WTC11 (cell line): ENCODE results near the gene GALNT9. TPM values are rescaled to one million over a fixed set of nuclear protein-coding genes. Genes with fewer than 3 reads are reported as not detected.

ENCODE experiments used
- ATAC-seq: fragments of 200-7000 bp; cut with Tn5 transposase; 2 replicates; pipeline ENCODE4 v1.10.0; 2021; ENCODE audit warnings: mild to moderate bottlenecking, moderate library complexity
- CTCF ChIA-PET: fragments of 300-600 bp; sonication (Branson Sonifier 250); formaldehyde crosslinking; loops from one replicate; lab custom pipeline; 2021; ENCODE audit warnings: antibody characterized with exemption; lab: Charles Lee
- POLR2A ChIA-PET: fragments of 350-600 bp; sonication (Branson Sonifier 250); formaldehyde crosslinking; loops from one replicate; lab custom pipeline; 2021; ENCODE audit warnings: antibody characterized with exemption; lab: Charles Lee
- DNase-seq: peaks from one replicate; pipeline ENCODE4 v3.0.0; 2021; ENCODE audit warnings: low spot score
- H3K27ac Mint-ChIP-seq: 2 replicates; pipeline ENCODE4 v1.8.0; 2021; ENCODE audit warnings: mixed read lengths
- H3K27me3 Mint-ChIP-seq: 2 replicates; pipeline ENCODE4 v1.8.0; 2021; ENCODE audit warnings: low read depth, mild to moderate bottlenecking, moderate library complexity, mixed read lengths
- H3K36me3 Mint-ChIP-seq: 2 replicates; pipeline ENCODE4 v1.8.0; 2021; ENCODE audit warnings: mixed read lengths
- H3K4me1 Mint-ChIP-seq: 2 replicates; pipeline ENCODE4 v1.8.0; 2022; ENCODE audit warnings: mixed read lengths
- H3K4me3 Mint-ChIP-seq: 2 replicates; pipeline ENCODE4 v1.8.0; 2021; ENCODE audit warnings: mild to moderate bottlenecking, moderate library complexity, mixed read lengths
- H3K9me3 Mint-ChIP-seq: 2 replicates; pipeline ENCODE4 v1.8.0; 2021; ENCODE audit warnings: mixed read lengths
- CREB1 ChIP-seq: sonication (generic); formaldehyde crosslinking; IDR thresholded peaks from 2 replicates; pipeline ENCODE4 v1.8.0; 2023; ENCODE audit warnings: mild to moderate bottlenecking, missing genetic modification reagents
- EMX1 ChIP-seq: fragments of 250-450 bp; sonication (Bioruptor Pico); IDR thresholded peaks from 2 replicates; pipeline ENCODE4 v1.8.0; 2021; ENCODE audit warnings: mild to moderate bottlenecking
- FOXK1 ChIP-seq: sonication (generic); formaldehyde crosslinking; IDR thresholded peaks from 2 replicates; pipeline ENCODE4 v1.8.0; 2022; ENCODE audit warnings: mild to moderate bottlenecking, moderate library complexity, missing genetic modification reagents
- NR1H2 ChIP-seq: sonication (generic); formaldehyde crosslinking; IDR thresholded peaks from 2 replicates; pipeline ENCODE4 v1.9.0; 2021; ENCODE audit warnings: mild to moderate bottlenecking, moderate library complexity, missing genetic modification reagents
- PRRX2 ChIP-seq: fragments of 250-450 bp; sonication (Bioruptor Pico); IDR thresholded peaks from 2 replicates; pipeline ENCODE4 v1.8.0; 2021; ENCODE audit warnings: mild to moderate bottlenecking
- ZBTB21 ChIP-seq: sonication (generic); formaldehyde crosslinking; IDR thresholded peaks from 2 replicates; pipeline ENCODE4 v1.8.1; 2023; ENCODE audit warnings: mild to moderate bottlenecking, missing genetic modification reagents, borderline replicate concordance
- ZNF671 ChIP-seq: fragments of 250-450 bp; sonication (Bioruptor Pico); IDR thresholded peaks from 2 replicates; pipeline ENCODE4 v1.8.0; 2021; ENCODE audit warnings: mild to moderate bottlenecking
- total RNA-seq: library from RNA; stranded (reverse); gene quantifications from 3 replicates; pipeline ENCODE4 v1.2.3, GENCODE V29; 2021
- TF ChIP-seq, protein P1 (sequence below): fragments of 250-450 bp; sonication (Bioruptor Pico); conservative IDR thresholded peaks from 2 replicates; pipeline ENCODE4 v1.9.0; 2021; ENCODE audit warnings: mild to moderate bottlenecking
- TF ChIP-seq, protein P2 (sequence below): sonication (generic); formaldehyde crosslinking; IDR thresholded peaks from 2 replicates; pipeline ENCODE4 v1.8.0; 2022; ENCODE audit warnings: mild to moderate bottlenecking, missing genetic modification reagents
- TF ChIP-seq, protein P3 (sequence below): sonication (generic); formaldehyde crosslinking; IDR thresholded peaks from 2 replicates; pipeline ENCODE4 v1.8.1; 2023; ENCODE audit warnings: mild to moderate bottlenecking, missing genetic modification reagents
- TF ChIP-seq, protein P4 (sequence below): sonication (generic); formaldehyde crosslinking; IDR thresholded peaks from 2 replicates; pipeline ENCODE4 v1.8.0; 2022; ENCODE audit warnings: mild to moderate bottlenecking, missing genetic modification reagents
- TF ChIP-seq, protein P5 (sequence below): sonication (generic); formaldehyde crosslinking; IDR thresholded peaks from 2 replicates; pipeline ENCODE4 v1.8.0; 2023; ENCODE audit warnings: missing genetic modification reagents, mild to moderate bottlenecking, borderline replicate concordance
- TF ChIP-seq, protein P6 (sequence below): sonication (generic); formaldehyde crosslinking; conservative IDR thresholded peaks from 2 replicates; pipeline ENCODE4 v1.8.1; 2022; ENCODE audit warnings: mild to moderate bottlenecking, missing genetic modification reagents
- TF ChIP-seq, protein P7 (sequence below): sonication (generic); formaldehyde crosslinking; IDR thresholded peaks from 2 replicates; pipeline ENCODE4 v1.8.0; 2022; ENCODE audit warnings: missing genetic modification reagents

GALNT9 gene
- total RNA-seq, 1 experiment from 2014 or later: 0.90 TPM

DNA sequence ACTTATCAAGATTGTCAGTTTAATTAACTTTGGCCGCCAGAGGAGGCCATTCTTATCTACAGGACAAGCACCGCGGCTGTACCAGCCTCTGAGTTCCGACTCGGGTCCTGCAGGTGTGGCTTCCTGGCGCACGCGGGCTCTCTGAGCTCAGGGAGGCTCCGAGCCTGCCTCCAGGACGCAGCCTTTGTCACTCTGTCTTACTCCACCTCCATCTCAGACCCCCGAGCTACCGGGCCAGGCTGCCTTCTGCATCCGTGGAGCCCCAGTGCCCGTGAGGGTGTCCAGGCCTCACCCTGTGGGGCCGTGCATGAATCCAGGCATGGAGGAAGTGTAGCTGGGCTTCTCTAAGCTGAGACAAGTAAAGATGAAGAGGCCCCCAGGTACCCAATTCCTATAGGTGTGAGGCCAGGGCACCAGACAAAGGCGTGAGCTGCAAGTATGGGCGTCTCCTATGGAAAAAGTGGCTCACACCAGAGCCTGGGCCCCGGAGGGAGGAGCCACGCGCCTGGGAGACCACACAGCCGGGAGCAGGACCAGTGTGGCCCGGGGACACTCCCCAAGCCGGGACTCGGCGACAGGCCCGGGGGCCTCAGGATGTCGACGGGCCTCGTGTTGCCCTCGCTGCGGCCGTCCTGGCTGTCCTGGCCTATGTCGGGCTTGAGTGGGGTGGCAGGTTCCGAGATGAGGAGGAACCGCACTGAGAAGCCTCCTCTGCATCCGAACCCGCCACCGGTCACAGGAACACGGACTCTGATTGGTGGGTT, 142.3 kb downstream of the GALNT9 start:
- DNase-seq (no peak), ATAC-seq (no peak)
- Mint-ChIP-seq H3K27me3 (peaks cover 74% of the 10 kb centered on the region), H3K9me3 (peaks cover 6% of the 10 kb centered on the region), H3K27ac (no peak overlapping the region), H3K4me1 (peaks cover 7% of the 10 kb centered on the region), H3K36me3 (no peaks in the 10 kb centered on the region), H3K4me3 (no peak overlapping the region)
- CTCF ChIA-PET: interaction anchor here (0.7 to 2.2 kb wide), 6 partner anchors 18 to 228 kb away, joined by 4 to 6 read pairs (median 4); no protein-coding TSS in a partner anchor
- POLR2A ChIA-PET: no interaction called here
- TF ChIP-seq, protein P1, sequence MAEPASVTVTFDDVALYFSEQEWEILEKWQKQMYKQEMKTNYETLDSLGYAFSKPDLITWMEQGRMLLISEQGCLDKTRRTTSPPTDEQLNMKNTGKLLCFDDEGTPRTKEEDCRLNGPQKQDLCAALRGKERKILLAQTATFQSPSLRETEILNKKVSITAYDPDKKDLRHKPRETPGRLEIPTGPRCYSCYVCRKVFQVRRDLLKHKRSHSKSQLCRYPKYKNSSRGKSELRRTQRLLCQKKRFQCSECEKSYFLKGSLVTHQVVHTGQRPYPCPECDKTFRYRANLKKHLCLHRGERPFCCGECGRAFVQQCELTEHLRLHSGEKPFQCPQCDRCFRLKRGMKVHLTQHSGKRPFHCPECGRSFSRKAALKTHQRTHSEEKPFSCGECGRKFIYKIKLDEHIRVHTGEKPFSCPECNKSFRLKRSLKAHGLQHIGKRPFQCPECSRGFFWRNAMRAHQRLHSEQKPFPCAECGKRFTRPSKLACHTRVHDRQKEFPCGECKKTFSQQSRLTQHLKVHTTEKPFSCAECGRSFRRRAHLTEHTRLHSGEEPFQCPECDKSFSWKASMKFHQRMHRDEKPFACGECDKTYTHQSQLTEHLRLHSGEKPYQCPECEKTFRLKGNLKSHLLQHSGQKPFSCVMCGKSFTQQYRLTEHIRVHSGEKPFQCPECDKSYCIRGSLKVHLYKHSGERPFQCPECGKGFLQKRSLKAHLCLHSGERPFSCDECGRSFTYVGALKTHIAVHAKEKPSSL (CRISPR knock-in tag): no peak
- TF ChIP-seq EMX1 (CRISPR knock-in tag): no peak
- TF ChIP-seq, protein P2, sequence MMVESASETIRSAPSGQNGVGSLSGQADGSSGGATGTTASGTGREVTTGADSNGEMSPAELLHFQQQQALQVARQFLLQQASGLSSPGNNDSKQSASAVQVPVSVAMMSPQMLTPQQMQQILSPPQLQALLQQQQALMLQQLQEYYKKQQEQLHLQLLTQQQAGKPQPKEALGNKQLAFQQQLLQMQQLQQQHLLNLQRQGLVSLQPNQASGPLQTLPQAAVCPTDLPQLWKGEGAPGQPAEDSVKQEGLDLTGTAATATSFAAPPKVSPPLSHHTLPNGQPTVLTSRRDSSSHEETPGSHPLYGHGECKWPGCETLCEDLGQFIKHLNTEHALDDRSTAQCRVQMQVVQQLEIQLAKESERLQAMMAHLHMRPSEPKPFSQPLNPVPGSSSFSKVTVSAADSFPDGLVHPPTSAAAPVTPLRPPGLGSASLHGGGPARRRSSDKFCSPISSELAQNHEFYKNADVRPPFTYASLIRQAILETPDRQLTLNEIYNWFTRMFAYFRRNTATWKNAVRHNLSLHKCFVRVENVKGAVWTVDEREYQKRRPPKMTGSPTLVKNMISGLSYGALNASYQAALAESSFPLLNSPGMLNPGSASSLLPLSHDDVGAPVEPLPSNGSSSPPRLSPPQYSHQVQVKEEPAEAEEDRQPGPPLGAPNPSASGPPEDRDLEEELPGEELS (CRISPR knock-in tag): no peak

DNA sequence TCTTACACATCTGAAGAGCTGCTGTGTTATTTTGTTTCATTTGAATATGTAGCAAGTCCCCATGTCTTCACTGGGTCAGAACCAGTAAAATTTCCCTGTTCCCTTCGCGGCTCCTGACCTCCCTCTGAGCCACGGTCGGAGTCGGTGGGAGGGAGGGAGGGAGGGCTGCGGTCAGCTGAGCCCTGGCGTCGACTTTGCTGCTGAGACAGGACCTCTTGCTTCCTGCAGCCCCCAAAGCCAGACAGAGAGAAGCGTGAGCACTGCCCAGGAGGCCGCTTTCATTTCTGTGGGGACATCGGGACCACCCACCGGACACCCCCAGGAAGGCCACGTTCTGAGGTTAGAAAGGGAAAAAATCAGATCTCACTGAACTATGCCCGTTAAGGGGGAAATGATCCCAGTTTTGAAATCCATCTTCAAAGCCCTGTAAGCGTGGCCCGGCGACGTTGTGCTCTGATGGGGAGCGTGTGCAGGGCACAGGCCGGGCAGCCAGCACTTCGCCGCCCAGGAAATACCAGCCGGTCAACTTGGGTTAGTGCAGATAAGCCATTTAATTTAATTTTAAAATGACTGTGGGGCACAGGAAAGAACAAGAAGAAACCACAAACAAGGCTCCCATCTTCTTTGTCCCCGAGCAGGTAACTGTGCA, 143.1 kb downstream of the GALNT9 start:
- TF ChIP-seq PRRX2: no peak
- TF ChIP-seq ZNF671 (CRISPR knock-in tag): no peak
- no peak for TF ChIP-seq ZBTB21 (CRISPR knock-in tag)
- TF ChIP-seq, protein P3, sequence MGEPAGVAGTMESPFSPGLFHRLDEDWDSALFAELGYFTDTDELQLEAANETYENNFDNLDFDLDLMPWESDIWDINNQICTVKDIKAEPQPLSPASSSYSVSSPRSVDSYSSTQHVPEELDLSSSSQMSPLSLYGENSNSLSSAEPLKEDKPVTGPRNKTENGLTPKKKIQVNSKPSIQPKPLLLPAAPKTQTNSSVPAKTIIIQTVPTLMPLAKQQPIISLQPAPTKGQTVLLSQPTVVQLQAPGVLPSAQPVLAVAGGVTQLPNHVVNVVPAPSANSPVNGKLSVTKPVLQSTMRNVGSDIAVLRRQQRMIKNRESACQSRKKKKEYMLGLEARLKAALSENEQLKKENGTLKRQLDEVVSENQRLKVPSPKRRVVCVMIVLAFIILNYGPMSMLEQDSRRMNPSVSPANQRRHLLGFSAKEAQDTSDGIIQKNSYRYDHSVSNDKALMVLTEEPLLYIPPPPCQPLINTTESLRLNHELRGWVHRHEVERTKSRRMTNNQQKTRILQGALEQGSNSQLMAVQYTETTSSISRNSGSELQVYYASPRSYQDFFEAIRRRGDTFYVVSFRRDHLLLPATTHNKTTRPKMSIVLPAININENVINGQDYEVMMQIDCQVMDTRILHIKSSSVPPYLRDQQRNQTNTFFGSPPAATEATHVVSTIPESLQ (CRISPR knock-in tag): no peak
- no peak for DNase-seq
- ChIA-PET CTCF (interaction anchor here (1.5 to 2.2 kb wide), 4 partner anchors 33 to 228 kb away, joined by 4 to 6 read pairs (median 4); no protein-coding TSS in a partner anchor), POLR2A (no interaction called here)
- H3K27ac Mint-ChIP-seq: no peak overlapping the region
- peaks cover 11% of the 10 kb centered on the region for H3K9me3 Mint-ChIP-seq
- H3K36me3 Mint-ChIP-seq: no peaks in the 10 kb centered on the region
- no peak for ATAC-seq
- peaks cover 72% of the 10 kb centered on the region for H3K27me3 Mint-ChIP-seq
- no peak overlapping the region for H3K4me3 Mint-ChIP-seq
- H3K4me1 Mint-ChIP-seq: peaks cover 7% of the 10 kb centered on the region

DNA sequence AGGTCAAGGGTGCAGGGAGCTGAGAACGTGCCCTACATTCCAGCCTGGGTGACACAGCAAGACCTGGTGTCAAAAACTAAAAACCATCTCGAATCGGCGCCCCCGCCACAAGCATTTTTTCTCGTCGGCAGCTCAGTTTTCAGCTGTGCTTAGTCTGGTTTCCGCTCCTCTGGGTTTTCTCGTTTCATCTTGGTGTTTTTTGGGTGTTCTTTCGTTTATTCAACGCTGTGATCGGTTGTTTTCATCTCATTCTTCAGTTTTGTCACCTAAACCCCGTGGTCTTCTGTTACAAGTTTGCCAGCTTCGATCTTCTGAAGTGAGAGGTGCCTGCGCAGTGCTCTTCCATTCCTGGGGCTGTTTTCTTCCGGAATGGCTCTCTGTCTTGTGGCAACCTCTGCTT, 143.7 kb downstream of the GALNT9 start:
- no peaks in the 10 kb centered on the region for H3K36me3 Mint-ChIP-seq
- DNase-seq: no peak
- TF ChIP-seq CREB1 (CRISPR knock-in tag) (no peak), NR1H2 (CRISPR knock-in tag) (no peak), FOXK1 (no peak)
- TF ChIP-seq, protein P4, sequence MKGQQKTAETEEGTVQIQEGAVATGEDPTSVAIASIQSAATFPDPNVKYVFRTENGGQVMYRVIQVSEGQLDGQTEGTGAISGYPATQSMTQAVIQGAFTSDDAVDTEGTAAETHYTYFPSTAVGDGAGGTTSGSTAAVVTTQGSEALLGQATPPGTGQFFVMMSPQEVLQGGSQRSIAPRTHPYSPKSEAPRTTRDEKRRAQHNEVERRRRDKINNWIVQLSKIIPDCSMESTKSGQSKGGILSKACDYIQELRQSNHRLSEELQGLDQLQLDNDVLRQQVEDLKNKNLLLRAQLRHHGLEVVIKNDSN (CRISPR knock-in tag): no peak
- TF ChIP-seq, protein P5, sequence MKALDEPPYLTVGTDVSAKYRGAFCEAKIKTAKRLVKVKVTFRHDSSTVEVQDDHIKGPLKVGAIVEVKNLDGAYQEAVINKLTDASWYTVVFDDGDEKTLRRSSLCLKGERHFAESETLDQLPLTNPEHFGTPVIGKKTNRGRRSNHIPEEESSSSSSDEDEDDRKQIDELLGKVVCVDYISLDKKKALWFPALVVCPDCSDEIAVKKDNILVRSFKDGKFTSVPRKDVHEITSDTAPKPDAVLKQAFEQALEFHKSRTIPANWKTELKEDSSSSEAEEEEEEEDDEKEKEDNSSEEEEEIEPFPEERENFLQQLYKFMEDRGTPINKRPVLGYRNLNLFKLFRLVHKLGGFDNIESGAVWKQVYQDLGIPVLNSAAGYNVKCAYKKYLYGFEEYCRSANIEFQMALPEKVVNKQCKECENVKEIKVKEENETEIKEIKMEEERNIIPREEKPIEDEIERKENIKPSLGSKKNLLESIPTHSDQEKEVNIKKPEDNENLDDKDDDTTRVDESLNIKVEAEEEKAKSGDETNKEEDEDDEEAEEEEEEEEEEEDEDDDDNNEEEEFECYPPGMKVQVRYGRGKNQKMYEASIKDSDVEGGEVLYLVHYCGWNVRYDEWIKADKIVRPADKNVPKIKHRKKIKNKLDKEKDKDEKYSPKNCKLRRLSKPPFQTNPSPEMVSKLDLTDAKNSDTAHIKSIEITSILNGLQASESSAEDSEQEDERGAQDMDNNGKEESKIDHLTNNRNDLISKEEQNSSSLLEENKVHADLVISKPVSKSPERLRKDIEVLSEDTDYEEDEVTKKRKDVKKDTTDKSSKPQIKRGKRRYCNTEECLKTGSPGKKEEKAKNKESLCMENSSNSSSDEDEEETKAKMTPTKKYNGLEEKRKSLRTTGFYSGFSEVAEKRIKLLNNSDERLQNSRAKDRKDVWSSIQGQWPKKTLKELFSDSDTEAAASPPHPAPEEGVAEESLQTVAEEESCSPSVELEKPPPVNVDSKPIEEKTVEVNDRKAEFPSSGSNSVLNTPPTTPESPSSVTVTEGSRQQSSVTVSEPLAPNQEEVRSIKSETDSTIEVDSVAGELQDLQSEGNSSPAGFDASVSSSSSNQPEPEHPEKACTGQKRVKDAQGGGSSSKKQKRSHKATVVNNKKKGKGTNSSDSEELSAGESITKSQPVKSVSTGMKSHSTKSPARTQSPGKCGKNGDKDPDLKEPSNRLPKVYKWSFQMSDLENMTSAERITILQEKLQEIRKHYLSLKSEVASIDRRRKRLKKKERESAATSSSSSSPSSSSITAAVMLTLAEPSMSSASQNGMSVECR (CRISPR knock-in tag): no peak
- TF ChIP-seq, protein P6, sequence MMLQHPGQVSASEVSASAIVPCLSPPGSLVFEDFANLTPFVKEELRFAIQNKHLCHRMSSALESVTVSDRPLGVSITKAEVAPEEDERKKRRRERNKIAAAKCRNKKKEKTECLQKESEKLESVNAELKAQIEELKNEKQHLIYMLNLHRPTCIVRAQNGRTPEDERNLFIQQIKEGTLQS (CRISPR knock-in tag): no peak
- TF ChIP-seq, protein P7, sequence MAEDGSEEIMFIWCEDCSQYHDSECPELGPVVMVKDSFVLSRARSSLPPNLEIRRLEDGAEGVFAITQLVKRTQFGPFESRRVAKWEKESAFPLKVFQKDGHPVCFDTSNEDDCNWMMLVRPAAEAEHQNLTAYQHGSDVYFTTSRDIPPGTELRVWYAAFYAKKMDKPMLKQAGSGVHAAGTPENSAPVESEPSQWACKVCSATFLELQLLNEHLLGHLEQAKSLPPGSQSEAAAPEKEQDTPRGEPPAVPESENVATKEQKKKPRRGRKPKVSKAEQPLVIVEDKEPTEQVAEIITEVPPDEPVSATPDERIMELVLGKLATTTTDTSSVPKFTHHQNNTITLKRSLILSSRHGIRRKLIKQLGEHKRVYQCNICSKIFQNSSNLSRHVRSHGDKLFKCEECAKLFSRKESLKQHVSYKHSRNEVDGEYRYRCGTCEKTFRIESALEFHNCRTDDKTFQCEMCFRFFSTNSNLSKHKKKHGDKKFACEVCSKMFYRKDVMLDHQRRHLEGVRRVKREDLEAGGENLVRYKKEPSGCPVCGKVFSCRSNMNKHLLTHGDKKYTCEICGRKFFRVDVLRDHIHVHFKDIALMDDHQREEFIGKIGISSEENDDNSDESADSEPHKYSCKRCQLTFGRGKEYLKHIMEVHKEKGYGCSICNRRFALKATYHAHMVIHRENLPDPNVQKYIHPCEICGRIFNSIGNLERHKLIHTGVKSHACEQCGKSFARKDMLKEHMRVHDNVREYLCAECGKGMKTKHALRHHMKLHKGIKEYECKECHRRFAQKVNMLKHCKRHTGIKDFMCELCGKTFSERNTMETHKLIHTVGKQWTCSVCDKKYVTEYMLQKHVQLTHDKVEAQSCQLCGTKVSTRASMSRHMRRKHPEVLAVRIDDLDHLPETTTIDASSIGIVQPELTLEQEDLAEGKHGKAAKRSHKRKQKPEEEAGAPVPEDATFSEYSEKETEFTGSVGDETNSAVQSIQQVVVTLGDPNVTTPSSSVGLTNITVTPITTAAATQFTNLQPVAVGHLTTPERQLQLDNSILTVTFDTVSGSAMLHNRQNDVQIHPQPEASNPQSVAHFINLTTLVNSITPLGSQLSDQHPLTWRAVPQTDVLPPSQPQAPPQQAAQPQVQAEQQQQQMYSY (CRISPR knock-in tag): no peak

More for the DNA sequence above, 143.7 kb downstream of the GALNT9 start:
- Mint-ChIP-seq H3K27me3 (peaks cover 72% of the 10 kb centered on the region), H3K4me1 (peaks cover 7% of the 10 kb centered on the region), H3K4me3 (no peak overlapping the region), H3K9me3 (peaks cover 16% of the 10 kb centered on the region), H3K27ac (no peak overlapping the region)
- CTCF ChIA-PET: interaction anchor here (0.6 to 2.2 kb wide), 5 partner anchors 32 to 233 kb away, joined by 3 to 6 read pairs (median 4); no protein-coding TSS in a partner anchor
- POLR2A ChIA-PET: no interaction called here
- ATAC-seq: no peak
